Psoas muscle (tissue), 8 donors: Measurements from ENCODE around the gene ABHD15. TPM values are rescaled to one million over a fixed set of nuclear protein-coding genes. Genes with fewer than 3 reads are reported as not detected.

ENCODE experiments used
- ATAC-seq, 4 donors: fragments of 200-7000 bp; cut with Tn5 transposase; one replicate each; pipeline ENCODE4 v1.9.1; 2020; ENCODE audit warnings: moderate library complexity in 3 of 4, mild to moderate bottlenecking in 2 of 4
- DNase-seq, 2 donors: peaks; one replicate each; pipeline ENCODE4 v3.0.0-alpha.2; 2020
- H3K27ac ChIP-seq: fragments of 200-600 bp; one replicate; pipeline ENCODE4 v1.8.0; 2022
- H3K27me3 ChIP-seq, 3 donors: fragments of 200-600 bp in 1 of 3; one replicate each; pipeline versions ENCODE4 v1.6.1 to v1.8.0; 2013 to 2022; ENCODE audit warnings: low read length in 2 of 3, mild to moderate bottlenecking in 2 of 3, moderate library complexity in 1 of 3; ENCODE audit not compliant: insufficient read depth in 3 of 3
- H3K36me3 ChIP-seq, 2 donors: fragments of 200-600 bp in 1 of 2; one replicate each; pipeline versions ENCODE4 v1.6.1 to v1.8.0; 2013 to 2022; ENCODE audit warnings: low read depth in 1 of 2, mild to moderate bottlenecking in 1 of 2, moderate library complexity in 1 of 2; ENCODE audit not compliant: insufficient read depth in 1 of 2
- H3K4me1 ChIP-seq: fragments of 200-600 bp; one replicate; pipeline ENCODE4 v1.8.0; 2022
- H3K4me3 ChIP-seq: fragments of 200-600 bp; one replicate; pipeline ENCODE4 v1.8.0; 2022; ENCODE audit warnings: mild to moderate bottlenecking
- H3K9me3 ChIP-seq: fragments of 200-600 bp; one replicate; pipeline ENCODE4 v1.8.0; 2022
- CTCF ChIP-seq: fragments of 200-600 bp; IDR thresholded peaks from one replicate; pipeline ENCODE4 v1.8.0; 2022; ENCODE audit warnings: antibody characterized with exemption
- WGBS, 3 donors: extraction: QIAGEN DNeasy Blood & Tissue Kit; methylation state at CpG; one replicate each; pipeline versions ENCODE4 v1.1.6 to v1.1.7; 2013; 5-methylcytosine and 5-hydroxymethylcytosine counted together
- intact Hi-C, 2 donors: fragments of 100-400 bp; cut with DNase I; formaldehyde crosslinking; loops; one replicate each; pipeline versions ENCODE4 v1.11.0 to v1.14.2; 2022
- polyA plus RNA-seq, 3 donors: library from polyadenylated mRNA; stranded (reverse); fragments of 200-250 nt; gene quantifications; one replicate each; pipeline ENCODE4 v1.2.3, GENCODE V29; 2013
- total RNA-seq, 4 donors: library from RNA; stranded (reverse); fragmentation: NEBNext Ultra II Directional in 2 of 4; extraction: Animal tissue kit (Norgen Biotek cat#: 25700) in 2 of 4; gene quantifications; one replicate each; pipeline versions ENCODE4 v1.2.1 to v1.2.4, GENCODE V29; 2021 to 2023
- donor health status: healthy with polysubstance abuse.
- donor health status: DM: no; HTN: no; CAD: no; lungs with moderate emphysema.
- donor health status: Bipolar disorder and iron deficiency.
- donor health status: healthy.
- donor health status: DM: yes; HTN: yes; CAD: no.
- donor health status: DM: no; HTN: no; CAD: no.
- donor health status: DM: no; HTN: no; CAD: no.
- donor health status: DM: yes; HTN: yes; CAD: no.

Gene ABHD15
- total and polyA plus RNA-seq, 7 donors, result 1.6 to 7.9 (median 2.6) TPM

GRCh38 chr17:29614349-29615047 is 47.7 kb upstream of the ABHD15 start:
- peak overlapping the region; percentile 69 for H3K27ac ChIP-seq
- intact Hi-C loops, result loop anchor here in 1 of 2 donors (2.0 kb wide), 1 partner anchor 34 kb away; no protein-coding TSS in a partner anchor
- peaks cover 57% of the 10 kb centered on the region for H3K4me1 ChIP-seq
- WGBS, 3 donors, result 73 to 85% (median 76%) methylated on average over 16 of the region's 16 CpGs
- no peaks in the 10 kb centered on the region for H3K9me3 ChIP-seq
- no peaks in the 10 kb centered on the region for H3K27me3 ChIP-seq
- DNase-seq (peak in 1 of 2 donors; percentile 67), ATAC-seq (peak in 2 of 4 donors; percentile 1)
- peaks cover 0 to 17% of the 10 kb centered on the region in 2 donors for H3K36me3 ChIP-seq
- TF ChIP-seq CTCF, result no peak
- no peak overlapping the region for H3K4me3 ChIP-seq

DNA sequence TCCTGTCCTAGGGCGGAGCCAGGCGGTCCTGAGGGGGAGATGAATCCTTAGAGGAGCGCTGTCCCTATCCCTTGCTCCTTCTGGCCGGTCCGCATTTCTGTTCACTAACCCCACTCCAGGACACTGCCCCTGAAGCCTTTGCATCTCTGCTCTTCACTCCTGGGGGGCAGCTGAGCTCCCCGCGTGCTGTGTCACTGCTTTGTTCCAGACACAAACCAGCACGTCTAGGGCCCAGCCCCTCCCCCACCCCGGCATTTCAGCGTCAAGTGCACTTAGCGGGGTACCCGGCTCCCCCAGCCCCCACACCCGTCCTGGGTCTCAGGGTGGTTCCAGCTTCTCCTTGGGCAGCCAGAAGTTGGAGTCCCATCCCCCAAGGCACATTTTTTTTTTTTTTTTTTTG is 47.0 kb upstream of the ABHD15 start:
- peak; percentile 52 to 68 for DNase-seq
- ATAC-seq, result peak; percentile 0 to 25 (median 9)
- no peak for TF ChIP-seq CTCF

DNA sequence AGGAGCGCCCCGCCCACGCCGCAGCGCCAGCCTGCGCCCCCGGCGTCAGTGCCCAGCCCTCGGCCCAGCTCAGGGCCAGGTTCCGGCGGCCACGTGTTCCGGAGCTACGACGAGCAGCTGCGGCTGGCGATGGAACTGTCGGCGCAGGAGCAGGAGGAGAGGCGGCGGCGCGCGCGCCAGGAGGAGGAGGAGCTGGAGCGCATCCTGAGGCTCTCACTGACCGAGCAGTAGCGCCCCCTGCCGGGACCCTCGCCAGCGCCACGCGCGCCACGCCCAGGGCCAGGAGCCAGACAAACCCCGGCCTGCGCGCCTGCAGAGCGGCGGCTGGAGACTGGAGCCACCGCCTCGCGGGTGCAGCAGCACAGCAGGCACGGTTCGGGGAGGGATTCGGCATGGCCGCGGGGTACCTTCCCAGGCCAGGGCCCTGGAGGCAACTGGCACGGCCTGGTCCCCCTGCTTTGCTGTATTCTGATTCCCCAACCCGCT is 46.6 kb upstream of the ABHD15 start:
- 0 to 1% (median 1%) methylated on average over 26 to 50 of the region's 50 CpGs for WGBS, 3 donors
- Histone ChIP-seq H3K27ac (peak overlapping the region; percentile 69), H3K36me3 (peaks cover 0 to 17% of the 10 kb centered on the region in 2 donors), H3K27me3 (no peaks in the 10 kb centered on the region), H3K9me3 (no peaks in the 10 kb centered on the region), H3K4me1 (peaks cover 58% of the 10 kb centered on the region), H3K4me3 (peak overlapping the region; percentile 40)
- ATAC-seq, result peak; percentile 60 to 69 (median 64)
- DNase-seq, result peak; percentile 96 to 98
- intact Hi-C loops, result no loop called here
- peak; percentile 73 for TF ChIP-seq CTCF

More for the DNA sequence above, 47.0 kb upstream of the ABHD15 start:
- H3K4me1 ChIP-seq, result peaks cover 58% of the 10 kb centered on the region
- 12 to 28% (median 15%) methylated on average over 13 of the region's 13 CpGs for WGBS, 3 donors
- peak overlapping the region; percentile 40 for H3K4me3 ChIP-seq
- intact Hi-C loops, result loop anchor here in 1 of 2 donors (2.0 kb wide), 1 partner anchor 33 kb away; no protein-coding TSS in a partner anchor
- H3K27ac ChIP-seq, result peak overlapping the region; percentile 69
- H3K27me3 ChIP-seq, result no peaks in the 10 kb centered on the region
- no peaks in the 10 kb centered on the region for H3K9me3 ChIP-seq
- peaks cover 0 to 17% of the 10 kb centered on the region in 2 donors for H3K36me3 ChIP-seq

- no peak for TF ChIP-seq CTCF
- intact Hi-C loops, result no loop called here
- peak in 1 of 4 donors; percentile 0 for ATAC-seq
These were observed 45.8 kb upstream of the ABHD15 start for GRCh38 chr17:29612404-29613280.

More at GRCh38 chr17:29612404-29613280, 45.8 kb upstream of the ABHD15 start:
- WGBS, 3 donors, result 61 to 77% (median 70%) methylated on average over 71 to 85 of the region's 85 CpGs
- Histone ChIP-seq H3K27ac (peak overlapping the region; percentile 69), H3K36me3 (peaks cover 0 to 17% of the 10 kb centered on the region in 2 donors), H3K4me3 (peak overlapping the region; percentile 40), H3K4me1 (peaks cover 53% of the 10 kb centered on the region), H3K27me3 (no peaks in the 10 kb centered on the region), H3K9me3 (no peaks in the 10 kb centered on the region)
- DNase-seq, result peak in 1 of 2 donors; percentile 68
